ENCODE results near the gene MEG3.

Gene MEG3

GRCh38 chr14:100850841-100851585 lies 25.1 kb downstream of the MEG3 start:
- DNase-seq: peak; percentile 83

GRCh38 chr14:100851586-100851916 lies 25.6 kb downstream of the MEG3 start:
- no peak for DNase-seq

- no peak for DNase-seq
These were observed 26.2 kb downstream of the MEG3 start for GRCh38 chr14:100851946-100852620.

GRCh38 chr14:100854435-100854834 lies 28.5 kb downstream of the MEG3 start:
- no peak for DNase-seq

GRCh38 chr14:100855256-100855930 lies 29.5 kb downstream of the MEG3 start:
- DNase-seq: no peak

GRCh38 chr14:100856056-100856950 lies 30.4 kb downstream of the MEG3 start:
- no peak for DNase-seq

- DNase-seq: no peak
These were observed 31.5 kb downstream of the MEG3 start for GRCh38 chr14:100857233-100857922.

GRCh38 chr14:100857923-100858837 lies 32.3 kb downstream of the MEG3 start:
- DNase-seq: no peak

- DNase-seq: no peak
These were observed 32.9 kb downstream of the MEG3 start for GRCh38 chr14:100858838-100859220.

- no peak for DNase-seq
These were observed 33.9 kb downstream of the MEG3 start for GRCh38 chr14:100859781-100860180.

- no peak for DNase-seq
These were observed 34.8 kb downstream of the MEG3 start for GRCh38 chr14:100860556-100861187.

GRCh38 chr14:100861188-100861936 lies 35.4 kb downstream of the MEG3 start:
- no peak for DNase-seq

GRCh38 chr14:100861937-100862247 lies 36.0 kb downstream of the MEG3 start:
- DNase-seq: no peak

GRCh38 chr14:100862277-100862676 lies 36.4 kb downstream of the MEG3 start:
- DNase-seq: no peak

- DNase-seq: no peak
These were observed 36.9 kb downstream of the MEG3 start for GRCh38 chr14:100862793-100863192.

- DNase-seq: no peak
These were observed 38.3 kb downstream of the MEG3 start for GRCh38 chr14:100864206-100864605.

- DNase-seq: no peak
These were observed 39.2 kb downstream of the MEG3 start for GRCh38 chr14:100864960-100865681.

- DNase-seq: no peak
These were observed 40.0 kb downstream of the MEG3 start for GRCh38 chr14:100865682-100866591.
